Measurements from ENCODE around the gene MAGEF1.

Gene MAGEF1

GRCh38 chr3:184688251-184688881 is 23.5 kb downstream of the MAGEF1 start:
- no peak for DNase-seq

GRCh38 chr3:184687363-184688015 is 24.4 kb downstream of the MAGEF1 start:
- DNase-seq: no peak

- DNase-seq: no peak
These were observed 26.2 kb downstream of the MAGEF1 start for GRCh38 chr3:184685646-184686045.

GRCh38 chr3:184685055-184685454 is 26.8 kb downstream of the MAGEF1 start:
- no peak for DNase-seq

GRCh38 chr3:184683900-184684560 is 27.8 kb downstream of the MAGEF1 start:
- no peak for DNase-seq

- DNase-seq: no peak
These were observed 28.6 kb downstream of the MAGEF1 start for GRCh38 chr3:184683234-184683633.

GRCh38 chr3:184682671-184683070 is 29.2 kb downstream of the MAGEF1 start:
- no peak for DNase-seq

GRCh38 chr3:184680385-184681345 is 31.2 kb downstream of the MAGEF1 start:
- DNase-seq: no peak

- DNase-seq: no peak
These were observed 32.6 kb downstream of the MAGEF1 start for GRCh38 chr3:184679056-184679816.

- DNase-seq: no peak
These were observed 33.4 kb downstream of the MAGEF1 start for GRCh38 chr3:184678317-184679055.

GRCh38 chr3:184677344-184678316 is 34.2 kb downstream of the MAGEF1 start:
- DNase-seq: no peak

GRCh38 chr3:184676927-184677326 is 34.9 kb downstream of the MAGEF1 start:
- DNase-seq: no peak

- no peak for DNase-seq
These were observed 37.2 kb downstream of the MAGEF1 start for GRCh38 chr3:184674626-184675025.

- no peak for DNase-seq
These were observed 38.6 kb downstream of the MAGEF1 start for GRCh38 chr3:184672977-184673870.

- DNase-seq: no peak
These were observed 39.5 kb downstream of the MAGEF1 start for GRCh38 chr3:184672335-184672734.

GRCh38 chr3:184670091-184670602 is 41.7 kb downstream of the MAGEF1 start:
- no peak for DNase-seq

GRCh38 chr3:184669578-184669977 is 42.3 kb downstream of the MAGEF1 start:
- DNase-seq: no peak

GRCh38 chr3:184666442-184666841 is 45.4 kb downstream of the MAGEF1 start:
- no peak for DNase-seq

- no peak for DNase-seq
These were observed 46.8 kb downstream of the MAGEF1 start for GRCh38 chr3:184665101-184665500.
